Measurements from ENCODE around the gene LIMCH1.

DNA sequence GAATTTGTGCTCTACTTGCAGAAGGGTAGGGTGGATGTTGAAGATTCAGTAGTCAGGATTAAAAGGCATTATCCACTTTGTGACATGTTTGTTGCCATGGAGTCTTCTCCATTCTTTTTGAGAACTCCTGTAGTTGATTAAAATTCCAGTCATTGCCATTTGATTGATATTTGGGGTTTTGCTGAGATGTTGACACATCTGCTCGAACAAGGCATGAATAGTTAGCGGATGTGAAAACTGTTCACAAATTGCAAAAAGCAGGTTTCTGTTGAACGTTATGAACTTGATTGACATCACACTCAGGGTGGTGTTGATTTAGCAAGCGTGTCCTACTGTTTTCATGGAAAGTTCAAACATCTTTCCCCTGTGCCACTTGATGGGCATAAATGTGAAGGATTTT, 16.9 kb downstream of the LIMCH1 start:
- TF ChIP-seq, protein P1, sequence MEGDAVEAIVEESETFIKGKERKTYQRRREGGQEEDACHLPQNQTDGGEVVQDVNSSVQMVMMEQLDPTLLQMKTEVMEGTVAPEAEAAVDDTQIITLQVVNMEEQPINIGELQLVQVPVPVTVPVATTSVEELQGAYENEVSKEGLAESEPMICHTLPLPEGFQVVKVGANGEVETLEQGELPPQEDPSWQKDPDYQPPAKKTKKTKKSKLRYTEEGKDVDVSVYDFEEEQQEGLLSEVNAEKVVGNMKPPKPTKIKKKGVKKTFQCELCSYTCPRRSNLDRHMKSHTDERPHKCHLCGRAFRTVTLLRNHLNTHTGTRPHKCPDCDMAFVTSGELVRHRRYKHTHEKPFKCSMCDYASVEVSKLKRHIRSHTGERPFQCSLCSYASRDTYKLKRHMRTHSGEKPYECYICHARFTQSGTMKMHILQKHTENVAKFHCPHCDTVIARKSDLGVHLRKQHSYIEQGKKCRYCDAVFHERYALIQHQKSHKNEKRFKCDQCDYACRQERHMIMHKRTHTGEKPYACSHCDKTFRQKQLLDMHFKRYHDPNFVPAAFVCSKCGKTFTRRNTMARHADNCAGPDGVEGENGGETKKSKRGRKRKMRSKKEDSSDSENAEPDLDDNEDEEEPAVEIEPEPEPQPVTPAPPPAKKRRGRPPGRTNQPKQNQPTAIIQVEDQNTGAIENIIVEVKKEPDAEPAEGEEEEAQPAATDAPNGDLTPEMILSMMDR (IDR thresholded peaks at IDR 0.05 in 8 of 11, conservative IDR thresholded peaks at IDR 0.05 in 3 of 11), result no peak
- TF ChIP-seq POLR2A (IDR thresholded peaks at IDR 0.05), result no peak
